Kidney tubule cell (primary cell): ENCODE data around the gene NT5C3A.
"Not testable (repeated sequence)": the region's sequence is repeated elsewhere in the genome, so short reads cannot be mapped to it uniquely, and the experiment has no call there.

ENCODE experiments used
- DNase-seq: peaks from one replicate; pipeline ENCODE4 v3.0.0-alpha.2; 2018; ENCODE audit warnings: low spot score

The NT5C3A gene

DNA sequence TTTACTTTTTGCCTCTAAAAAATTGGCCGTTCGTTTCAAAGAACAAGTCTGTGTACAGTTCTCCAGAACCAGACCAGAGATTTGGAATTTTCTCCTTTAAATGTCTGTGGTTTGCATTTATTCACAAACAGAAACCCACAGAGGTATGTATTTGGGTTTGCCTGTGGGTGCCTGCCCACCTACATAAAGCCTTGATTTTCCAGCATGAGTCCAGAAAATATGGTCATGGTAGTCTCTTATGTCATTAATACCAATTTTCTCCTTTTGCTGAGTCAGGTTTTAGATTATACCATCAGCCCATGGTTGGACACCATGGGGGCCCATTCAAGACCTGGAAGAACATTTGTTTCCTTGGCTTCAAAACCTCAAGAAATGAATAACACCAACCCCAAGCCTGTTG, 82.7 kb downstream of the NT5C3A start:
- not testable (repeated sequence) for DNase-seq

DNA sequence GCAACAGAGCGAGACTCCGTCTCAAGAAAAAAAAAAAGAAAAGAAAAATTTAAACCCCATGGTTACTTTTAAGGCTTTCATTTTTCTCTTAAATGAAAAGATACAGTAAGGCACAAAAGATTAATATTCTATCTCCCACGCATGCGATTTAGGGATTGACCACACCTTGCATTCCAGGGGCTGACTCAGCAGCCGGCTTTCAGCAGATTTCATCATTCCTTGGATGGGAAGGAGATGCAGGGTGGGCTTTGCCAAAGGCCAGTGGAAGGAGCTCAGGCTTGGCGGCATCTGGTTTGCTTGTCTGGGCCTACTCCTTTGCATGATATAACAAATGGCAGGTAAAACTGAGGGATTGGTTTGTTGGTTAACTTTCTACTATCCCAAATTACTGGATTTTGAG, 83.3 kb downstream of the NT5C3A start:
- peak; percentile 17 for DNase-seq

DNA sequence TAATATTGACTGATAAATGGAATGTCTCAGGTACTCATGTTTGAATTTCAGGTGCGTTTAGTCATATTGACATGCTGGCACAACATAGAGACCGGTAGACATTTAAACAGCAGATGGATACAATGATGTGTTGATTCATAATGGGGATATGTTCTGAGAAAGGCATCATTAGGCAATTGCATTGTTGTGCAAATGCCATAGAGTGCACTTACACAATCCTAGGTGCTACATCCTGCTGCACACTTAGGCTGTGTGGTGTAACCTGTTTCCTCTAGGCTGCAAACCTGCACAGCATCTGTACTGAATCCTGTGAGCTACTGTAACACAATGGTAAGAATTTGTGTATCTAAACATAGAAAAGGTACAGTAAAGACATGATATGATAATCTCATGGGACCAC, 85.4 kb downstream of the NT5C3A start:
- DNase-seq, result not testable (repeated sequence)

DNA sequence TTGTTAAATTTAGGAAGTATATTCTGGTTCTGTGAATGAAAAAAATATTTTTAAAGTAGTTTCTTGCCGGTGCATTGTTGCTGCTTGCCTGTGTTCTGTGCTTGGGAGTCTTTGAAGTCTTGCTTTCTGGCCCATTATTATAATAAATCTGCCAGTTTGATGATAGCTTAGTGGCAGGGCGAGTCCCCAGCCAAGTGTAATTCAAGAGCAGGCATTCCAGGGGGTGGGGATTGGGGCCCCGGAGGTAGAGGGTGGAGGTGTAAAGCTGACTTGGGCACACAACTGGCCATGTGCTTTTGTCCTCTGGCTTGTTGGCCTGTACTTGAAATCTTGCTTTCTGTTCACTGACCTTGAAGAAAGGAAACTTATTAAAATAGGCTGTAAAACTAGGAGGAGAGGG, 90.6 kb downstream of the NT5C3A start:
- DNase-seq, result not testable (repeated sequence)

DNA sequence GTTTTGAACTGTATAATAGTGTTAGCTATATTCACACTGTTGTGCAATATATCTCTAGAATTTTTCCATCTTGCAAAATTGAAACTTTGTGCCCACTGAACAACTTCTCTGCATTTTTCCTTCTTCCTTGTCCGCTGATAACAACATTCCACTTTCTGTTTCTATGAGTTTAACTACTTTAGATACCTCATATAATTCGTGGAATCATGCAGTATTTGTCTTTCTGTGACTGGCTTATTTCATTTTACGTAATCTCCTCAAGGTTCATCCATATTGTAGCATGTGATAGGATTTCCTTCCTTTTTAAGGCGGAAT, 95.4 kb downstream of the NT5C3A start:
- DNase-seq, result not testable (repeated sequence)

DNA sequence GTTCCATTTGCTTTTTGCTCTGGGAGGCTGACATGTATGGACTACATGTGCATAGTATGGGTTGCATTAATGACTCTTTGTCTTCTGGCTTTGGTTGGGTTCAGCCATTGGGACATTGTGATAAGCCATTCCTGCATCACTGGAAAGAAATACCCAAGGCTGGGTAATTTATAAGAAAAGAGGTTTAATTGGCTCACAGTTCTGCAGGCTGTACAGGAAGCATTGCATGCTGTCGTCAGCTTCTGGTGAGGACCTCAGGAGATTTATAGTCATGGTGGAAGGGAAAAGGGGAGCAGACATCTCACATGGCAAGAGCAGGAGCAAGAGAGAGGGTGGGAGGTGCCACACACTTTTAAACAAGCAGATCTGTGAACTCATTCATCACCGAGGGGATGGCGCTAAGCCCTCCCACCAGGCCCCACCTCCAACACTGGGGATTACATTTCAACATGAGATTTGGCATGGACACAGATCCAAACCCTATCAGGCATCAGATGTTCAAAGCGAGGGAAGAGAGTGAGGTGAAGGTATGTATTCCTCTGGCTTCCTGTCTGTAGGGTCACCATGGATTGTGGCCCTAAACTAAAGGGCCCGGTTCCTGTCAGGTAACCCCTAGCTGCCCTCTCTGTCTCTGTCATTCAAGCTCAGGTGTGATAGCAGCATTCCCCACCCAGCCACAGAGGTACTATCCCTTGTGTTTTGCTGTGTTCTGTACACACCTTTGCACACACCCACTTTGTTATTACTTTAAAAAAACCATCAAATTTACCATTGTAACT, 95.9 kb downstream of the NT5C3A start:
- DNase-seq, result not testable (repeated sequence)

DNA sequence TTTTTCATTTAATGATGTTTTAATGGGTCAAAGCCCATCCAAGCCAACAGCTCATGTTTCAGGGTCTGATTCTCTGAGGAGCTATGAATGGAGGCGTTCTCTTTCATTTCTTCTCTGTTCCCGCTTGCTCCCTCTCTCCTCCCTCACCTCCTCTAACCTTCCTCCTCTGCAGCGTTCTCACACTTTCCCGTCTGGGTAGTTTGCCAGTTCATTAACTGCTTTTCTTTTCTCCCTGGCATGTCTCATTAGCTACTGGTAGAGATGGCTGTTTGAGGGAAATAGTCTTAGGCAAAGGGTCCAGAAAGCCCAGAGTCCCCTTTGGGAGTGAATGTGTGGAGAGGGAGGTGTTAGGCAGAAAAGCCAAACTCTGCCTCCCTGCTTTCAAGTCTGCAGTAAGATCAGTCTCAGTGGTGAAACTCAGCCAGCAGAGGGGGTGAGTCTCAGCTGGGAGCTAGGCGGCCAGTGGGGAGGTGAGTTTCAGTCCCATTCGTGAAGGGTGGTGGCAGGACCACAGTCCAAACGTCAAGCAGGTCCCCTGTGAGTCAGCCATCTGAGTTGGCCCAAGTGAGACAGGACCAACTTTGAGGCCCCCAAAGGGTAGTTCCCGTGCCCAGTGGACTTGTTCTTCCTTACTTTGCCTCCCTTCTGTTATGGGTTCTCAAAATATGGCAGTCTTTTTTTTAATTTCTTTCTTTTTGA, 98.0 kb downstream of the NT5C3A start:
- DNase-seq, result not testable (repeated sequence)
